ENCODE measurements around the gene C1QTNF5. TPM values are rescaled to one million over a fixed set of nuclear protein-coding genes. Genes with fewer than 3 reads are reported as not detected.
"Not testable (repeated sequence)": the region's sequence is repeated elsewhere in the genome, so short reads cannot be mapped to it uniquely, and the experiment has no call there.

The C1QTNF5 gene
- 0.18 and 0.46 TPM in 2 replicates for polyA plus RNA-seq (2014; cell fraction: cytosol; rRNA removed)
- 0.20 TPM in 1 of 2 replicates, not detected in the other for polyA plus RNA-seq (2014; cell fraction: nucleus; rRNA removed)

GRCh38 chr11:119340335-119341221 is at the start of gene C1QTNF5:
Gene C1QTNF5, minus strand, starts transcription at chr11:119340883. Its CDS starts 486 bp downstream, at chr11:119340397.
- no peak for DNase-seq (ENCODE audit: low spot score)

GRCh38 chr11:119389611-119390254 is 49.0 kb upstream of the C1QTNF5 start:
- DNase-seq (ENCODE audit: low spot score) = no peak

- DNase-seq (ENCODE audit: low spot score) = no peak
Measured at GRCh38 chr11:119388103-119388502, 47.4 kb upstream of the C1QTNF5 start.

GRCh38 chr11:119384332-119384731 is 43.6 kb upstream of the C1QTNF5 start:
- no peak for DNase-seq (ENCODE audit: low spot score)

GRCh38 chr11:119382513-119382912 is 41.8 kb upstream of the C1QTNF5 start:
- DNase-seq (ENCODE audit: low spot score) = not testable (repeated sequence)

- no peak for DNase-seq (ENCODE audit: low spot score)
Measured at GRCh38 chr11:119382101-119382500, 41.4 kb upstream of the C1QTNF5 start.

- DNase-seq (ENCODE audit: low spot score) = peak; percentile 87
Measured at GRCh38 chr11:119381181-119381988, 40.7 kb upstream of the C1QTNF5 start, which contains the start of gene USP2. Gene USP2, minus strand, starts transcription at chr11:119381690. Its CDS starts 8,210 bp downstream, at chr11:119373480.

GRCh38 chr11:119380827-119381180 is 40.1 kb upstream of the C1QTNF5 start:
- DNase-seq (ENCODE audit: low spot score) = no peak

GRCh38 chr11:119380160-119380826 is 39.6 kb upstream of the C1QTNF5 start:
- DNase-seq (ENCODE audit: low spot score) = no peak

- no peak for DNase-seq (ENCODE audit: low spot score)
Measured at GRCh38 chr11:119378851-119379465, 38.3 kb upstream of the C1QTNF5 start.

- no peak for DNase-seq (ENCODE audit: low spot score)
Measured at GRCh38 chr11:119377961-119378667, 37.4 kb upstream of the C1QTNF5 start.

GRCh38 chr11:119377112-119377901 is 36.6 kb upstream of the C1QTNF5 start:
- no peak for DNase-seq (ENCODE audit: low spot score)

GRCh38 chr11:119376197-119376847 is 35.6 kb upstream of the C1QTNF5 start:
- DNase-seq (ENCODE audit: low spot score) = no peak

GRCh38 chr11:119375337-119376196 is 34.9 kb upstream of the C1QTNF5 start:
- no peak for DNase-seq (ENCODE audit: low spot score)

GRCh38 chr11:119374632-119375336 is 34.1 kb upstream of the C1QTNF5 start:
- peak; percentile 53 for DNase-seq (ENCODE audit: low spot score)

- peak; percentile 73 for DNase-seq (ENCODE audit: low spot score)
Measured at GRCh38 chr11:119373921-119374631, 33.4 kb upstream of the C1QTNF5 start.

All from SK-N-DZ (cell line).